HFFc6 (cell line): ENCODE results near the gene ACY1. TPM values are rescaled to one million over a fixed set of nuclear protein-coding genes. Genes with fewer than 3 reads are reported as not detected.

Experiments used
- DNase-seq: peaks from one replicate; pipeline ENCODE4 v3.0.0-alpha.2; 2018
- H3K27ac Mint-ChIP-seq: 2 replicates; pipeline ENCODE4 v1.8.0; 2020; ENCODE audit warnings: mild to moderate bottlenecking, mixed read lengths
- H3K27me3 Mint-ChIP-seq: 2 replicates; pipeline ENCODE4 v1.8.0; 2021; ENCODE audit warnings: mild to moderate bottlenecking, moderate library complexity, mixed read lengths; ENCODE audit not compliant: insufficient read depth
- H3K36me3 Mint-ChIP-seq: 2 replicates; pipeline ENCODE4 v1.8.0; 2021; ENCODE audit warnings: low read depth, mixed read lengths
- H3K4me1 Mint-ChIP-seq: 2 replicates; pipeline ENCODE4 v1.8.0; 2020; ENCODE audit warnings: low read depth, mixed read lengths
- H3K4me3 Mint-ChIP-seq: 2 replicates; pipeline ENCODE4 v1.8.0; 2020; ENCODE audit warnings: mild to moderate bottlenecking, moderate library complexity, mixed read lengths
- H3K9me3 Mint-ChIP-seq: 2 replicates; pipeline ENCODE4 v1.8.0; 2020; ENCODE audit warnings: mild to moderate bottlenecking, mixed read lengths
- CTCF ChIP-seq: fragments of 200-600 bp; sonication (generic); IDR thresholded peaks from 2 replicates; pipeline ENCODE4 v1.5.0; 2021; ENCODE audit warnings: antibody characterized with exemption, mild to moderate bottlenecking
- total RNA-seq, 6 experiments: library from RNA; stranded (reverse); fragmentation: NEBNext Ultra II Directional; extraction: Animal tissue kit (Norgen Biotek cat#: 25700); gene quantifications; 2 replicates in 1 of 6; 3 replicates in 5 of 6; pipeline ENCODE4 v1.2.3, GENCODE V29; 2021

ACY1 gene
- total RNA-seq, 6 experiments from 2014 or later = 40.0 to 49.2 (median 41.5) TPM

- Mint-ChIP-seq H3K27me3 (no peaks in the 10 kb centered on the region; the same call in 1 of the 2 replicates), H3K4me3 (no peak overlapping the region), H3K4me1 (no peaks in the 10 kb centered on the region), H3K9me3 (peaks cover 20% of the 10 kb centered on the region), H3K27ac (no peak overlapping the region), H3K36me3 (no peaks in the 10 kb centered on the region)
- no peak for DNase-seq
- no peak for TF ChIP-seq CTCF
Observed at GRCh38 chr3:52034651-52035050, 51.3 kb downstream of the ACY1 start.

- TF ChIP-seq CTCF = no peak
- H3K4me1 Mint-ChIP-seq = peaks cover 5% of the 10 kb centered on the region; the same call in 1 of the 2 replicates
- H3K27me3 Mint-ChIP-seq = no peaks in the 10 kb centered on the region; the same call in 1 of the 2 replicates
- no peak overlapping the region for H3K27ac Mint-ChIP-seq
- H3K4me3 Mint-ChIP-seq = no peak overlapping the region
- no peak for DNase-seq
- peaks cover 9% of the 10 kb centered on the region for H3K9me3 Mint-ChIP-seq
- no peaks in the 10 kb centered on the region for H3K36me3 Mint-ChIP-seq
Observed at GRCh38 chr3:52036222-52036694, 52.9 kb downstream of the ACY1 start.

GRCh38 chr3:52036829-52037228, 53.5 kb downstream of the ACY1 start:
- no peak overlapping the region for H3K27ac Mint-ChIP-seq

GRCh38 chr3:52037291-52037690, 54.0 kb downstream of the ACY1 start:
- Mint-ChIP-seq H3K4me1 (peaks cover 8% of the 10 kb centered on the region; the same call in 1 of the 2 replicates), H3K36me3 (no peaks in the 10 kb centered on the region), H3K27me3 (no peaks in the 10 kb centered on the region; the same call in 1 of the 2 replicates), H3K9me3 (peaks cover under 1% of the 10 kb centered on the region; the same call in 1 of the 2 replicates), H3K4me3 (no peak overlapping the region), H3K27ac (no peak overlapping the region)
- TF ChIP-seq CTCF = no peak
- DNase-seq = no peak

More at GRCh38 chr3:52036829-52037228, 53.5 kb downstream of the ACY1 start:
- H3K27me3 Mint-ChIP-seq = no peaks in the 10 kb centered on the region; the same call in 1 of the 2 replicates
- H3K9me3 Mint-ChIP-seq = peaks cover 5% of the 10 kb centered on the region
- H3K36me3 Mint-ChIP-seq = no peaks in the 10 kb centered on the region
- H3K4me3 Mint-ChIP-seq = no peak overlapping the region
- TF ChIP-seq CTCF = no peak
- H3K4me1 Mint-ChIP-seq = peaks cover 8% of the 10 kb centered on the region; the same call in 1 of the 2 replicates
- no peak for DNase-seq

GRCh38 chr3:52038227-52038626, 54.9 kb downstream of the ACY1 start:
- peaks cover 8% of the 10 kb centered on the region; the same call in 1 of the 2 replicates for H3K4me1 Mint-ChIP-seq
- no peak overlapping the region for H3K4me3 Mint-ChIP-seq
- DNase-seq = no peak
- no peaks in the 10 kb centered on the region for H3K36me3 Mint-ChIP-seq
- no peak overlapping the region for H3K27ac Mint-ChIP-seq
- no peaks in the 10 kb centered on the region; the same call in 1 of the 2 replicates for H3K27me3 Mint-ChIP-seq
- no peaks in the 10 kb centered on the region for H3K9me3 Mint-ChIP-seq
- no peak for TF ChIP-seq CTCF

Other genes starting within 250 kb of the ACY1 start
- gene IQCF6, start 204.3 kb upstream of the ACY1 start, total RNA-seq = not detected
- not detected for gene IQCF2, start 121.9 kb upstream of the ACY1 start, total RNA-seq
- not detected for gene IQCF5, start 107.9 kb upstream of the ACY1 start, total RNA-seq
- gene IQCF1, start 80.2 kb upstream of the ACY1 start, total RNA-seq = not detected
- gene RRP9, start 41.6 kb upstream of the ACY1 start, total RNA-seq = 10 to 100 TPM; 30.0 to 36.6 (median 32.5) TPM
- gene PARP3, start 41.2 kb upstream of the ACY1 start, total RNA-seq = 10 to 100 TPM; 13.7 to 20.1 (median 17.1) TPM
- gene GPR62, start 28.2 kb upstream of the ACY1 start, total RNA-seq = under 1 TPM in 2 of 6 experiments, not detected in 4; 0.07 to 0.10 TPM
- gene PCBP4, start 16.1 kb upstream of the ACY1 start, total RNA-seq = 100 to 1,000 TPM in 5 of 6 experiments, 10 to 100 TPM in 1; 98.6 to 128 (median 110) TPM
- gene ABHD14B, start 9.5 kb upstream of the ACY1 start, total RNA-seq = 10 to 100 TPM; 29.6 to 39.3 (median 33.9) TPM
- 10 to 100 TPM; 10.5 to 13.2 (median 11.0) TPM for gene ABHD14A, start 8.5 kb upstream of the ACY1 start, total RNA-seq
- gene RPL29, start 12.4 kb downstream of the ACY1 start, total RNA-seq = 1,000 to 10,000 TPM; 1,011 to 1,270 (median 1,111) TPM
- gene DUSP7, start 73.0 kb downstream of the ACY1 start, total RNA-seq = 10 to 100 TPM; 31.7 to 43.3 (median 37.4) TPM
- gene POC1A, start 170.9 kb downstream of the ACY1 start, total RNA-seq = 10 to 100 TPM; 11.0 to 21.3 (median 20.5) TPM
- 10 to 100 TPM; 31.5 to 39.1 (median 35.1) TPM for gene ALAS1, start 214.6 kb downstream of the ACY1 start, total RNA-seq
- gene TLR9, start 242.1 kb downstream of the ACY1 start, total RNA-seq = not detected